Measurements from ENCODE around the gene GON7. TPM values are rescaled to one million over a fixed set of nuclear protein-coding genes. Genes with fewer than 3 reads are reported as not detected.

GON7 gene, protein sequence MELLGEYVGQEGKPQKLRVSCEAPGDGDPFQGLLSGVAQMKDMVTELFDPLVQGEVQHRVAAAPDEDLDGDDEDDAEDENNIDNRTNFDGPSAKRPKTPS
- total RNA-seq (ENCODE audit: unreplicated experiment), result 6.5 TPM
- long read RNA-seq, transcript GON7-201 (2 exons, 1,154 nt), result major isoform, 8 of 8 reads
- long read RNA-seq, partial matches to known transcripts, result 0 of 8 reads
- long read RNA-seq, other reads (novel, unspliced or antisense), result 0 of 8 reads

DNA sequence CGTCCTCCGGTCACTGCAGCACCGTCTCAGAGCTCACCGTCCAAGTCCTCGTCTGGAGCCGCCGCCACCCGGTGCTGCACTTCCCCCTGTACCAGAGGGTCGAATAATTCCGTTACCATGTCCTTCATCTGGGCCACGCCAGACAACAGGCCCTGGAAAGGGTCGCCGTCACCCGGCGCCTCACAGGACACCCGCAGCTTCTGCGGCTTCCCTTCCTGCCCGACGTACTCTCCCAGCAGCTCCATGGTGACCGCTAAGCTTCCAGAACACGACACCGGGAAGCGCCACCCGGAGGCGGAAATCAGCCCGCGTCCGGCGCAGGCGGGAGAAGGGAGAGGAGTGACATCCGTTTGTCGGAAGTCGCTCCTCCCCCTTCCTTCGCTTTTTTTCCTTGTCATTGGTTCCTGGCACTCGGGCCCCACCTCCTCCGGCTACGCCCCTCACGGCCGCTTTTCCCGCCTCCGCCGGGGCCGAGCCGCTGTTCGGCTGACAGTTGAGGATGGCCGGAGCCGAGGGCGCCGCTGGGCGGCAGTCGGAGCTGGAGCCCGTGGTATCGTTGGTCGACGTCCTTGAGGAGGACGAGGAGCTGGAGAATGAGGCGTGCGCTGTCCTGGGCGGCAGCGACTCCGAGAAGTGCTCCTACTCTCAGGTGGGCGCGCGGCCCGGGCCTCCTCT, at the start of gene GON7, which contains the start of gene UBR7:
GON7 (minus strand) TSS at position 273 of the 675 bp plus-strand sequence; CDS start at position 245, 28 bp downstream.
UBR7 (plus strand) TSS at position 464 of the 675 bp plus-strand sequence; CDS start at position 500, 36 bp downstream.
- Mint-ChIP-seq H3K4me1 (ENCODE audit: low read depth, unreplicated experiment) (peaks cover 2% of the 10 kb centered on the region), H3K4me3 (ENCODE audit: unreplicated experiment) (peak within 1 kb of the TSS; percentile 98), H3K9me3 (ENCODE audit: unreplicated experiment) (peaks cover 2% of the 10 kb centered on the region), H3K36me3 (ENCODE audit: unreplicated experiment) (no peaks in the 10 kb centered on the region), H3K27me3 (ENCODE audit: unreplicated experiment) (peaks cover 2% of the 10 kb centered on the region), H3K27ac (ENCODE audit: unreplicated experiment) (peak within 1 kb of the TSS; percentile 84)
- TF ChIP-seq CTCF (IDR thresholded peaks at IDR 0.05; ENCODE audit: partially characterized antibody, unreplicated experiment), result no peak
- peak; percentile 96 for DNase-seq

DNA sequence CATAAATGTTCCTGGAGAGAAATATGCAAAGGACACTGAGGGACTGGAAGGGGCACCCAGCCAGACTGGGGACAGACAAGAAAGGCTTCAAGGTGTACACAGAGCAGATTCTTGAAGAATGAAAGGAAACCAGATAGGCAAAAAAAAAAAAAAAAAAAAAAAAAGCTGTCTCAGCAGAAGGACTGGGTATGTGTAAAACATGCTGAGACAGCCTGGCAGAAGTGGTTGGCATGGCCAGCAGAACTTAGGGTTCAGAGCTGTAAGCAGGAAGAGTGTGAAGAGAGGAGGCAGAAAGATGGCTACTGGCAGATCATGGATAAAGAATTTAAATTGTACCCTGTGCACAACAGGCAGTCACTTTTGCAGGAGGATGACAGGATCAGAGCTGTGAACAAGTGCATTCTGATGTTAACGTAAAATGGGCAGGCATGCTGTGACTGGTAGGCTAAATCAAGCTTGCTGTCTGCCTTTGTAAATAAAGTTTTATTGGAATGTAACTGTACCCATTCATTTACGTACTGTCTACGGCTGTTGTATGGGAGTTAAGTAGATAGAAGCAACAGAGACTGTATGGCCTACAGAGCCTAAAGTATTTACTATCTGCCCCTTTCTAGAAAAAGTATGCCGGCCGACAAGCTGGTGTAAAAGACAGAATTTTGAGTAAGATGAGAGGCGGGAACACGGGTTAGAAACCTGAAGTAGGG, 42.4 kb upstream of the GON7 start:
- H3K27ac Mint-ChIP-seq (ENCODE audit: unreplicated experiment), result no peak overlapping the region
- no peaks in the 10 kb centered on the region for H3K9me3 Mint-ChIP-seq (ENCODE audit: unreplicated experiment)
- H3K36me3 Mint-ChIP-seq (ENCODE audit: unreplicated experiment), result no peaks in the 10 kb centered on the region

GRCh38 chr14:93246534-93246933, 39.7 kb upstream of the GON7 start:
- H3K36me3 Mint-ChIP-seq (ENCODE audit: unreplicated experiment), result no peaks in the 10 kb centered on the region
- no peak for TF ChIP-seq CTCF (IDR thresholded peaks at IDR 0.05; ENCODE audit: partially characterized antibody, unreplicated experiment)
- no peak for DNase-seq
- no peak overlapping the region for H3K27ac Mint-ChIP-seq (ENCODE audit: unreplicated experiment)
- H3K9me3 Mint-ChIP-seq (ENCODE audit: unreplicated experiment), result no peaks in the 10 kb centered on the region
- H3K4me3 Mint-ChIP-seq (ENCODE audit: unreplicated experiment), result no peak overlapping the region
- H3K4me1 Mint-ChIP-seq (ENCODE audit: low read depth, unreplicated experiment), result peaks cover 5% of the 10 kb centered on the region
- H3K27me3 Mint-ChIP-seq (ENCODE audit: unreplicated experiment), result no peaks in the 10 kb centered on the region

More for the DNA sequence above, 42.4 kb upstream of the GON7 start:
- H3K4me1 Mint-ChIP-seq (ENCODE audit: low read depth, unreplicated experiment), result no peaks in the 10 kb centered on the region
- no peaks in the 10 kb centered on the region for H3K27me3 Mint-ChIP-seq (ENCODE audit: unreplicated experiment)
- no peak for DNase-seq
- TF ChIP-seq CTCF (IDR thresholded peaks at IDR 0.05; ENCODE audit: partially characterized antibody, unreplicated experiment), result no peak
- no peak overlapping the region for H3K4me3 Mint-ChIP-seq (ENCODE audit: unreplicated experiment)

GRCh38 chr14:93245764-93246420, 39.0 kb upstream of the GON7 start:
- DNase-seq, result no peak
- Mint-ChIP-seq H3K27me3 (ENCODE audit: unreplicated experiment) (no peaks in the 10 kb centered on the region), H3K9me3 (ENCODE audit: unreplicated experiment) (no peaks in the 10 kb centered on the region), H3K36me3 (ENCODE audit: unreplicated experiment) (no peaks in the 10 kb centered on the region), H3K4me1 (ENCODE audit: low read depth, unreplicated experiment) (peaks cover 5% of the 10 kb centered on the region), H3K27ac (ENCODE audit: unreplicated experiment) (no peak overlapping the region), H3K4me3 (ENCODE audit: unreplicated experiment) (no peak overlapping the region)
- TF ChIP-seq CTCF (IDR thresholded peaks at IDR 0.05; ENCODE audit: partially characterized antibody, unreplicated experiment), result no peak
